HEK293 (cell line): ENCODE results near the gene RTTN.

Experiments
- CTCF ChIA-PET: fragments of 350-600 bp; formaldehyde crosslinking; extraction: SDS; loops from one replicate; lab custom pipeline; 2021; ENCODE audit warnings: antibody characterized with exemption; lab: Yijun Ruan, JAX
- POLR2A ChIA-PET: fragments of 300-600 bp; formaldehyde crosslinking; extraction: SDS; loops from one replicate; lab custom pipeline; 2020; ENCODE audit warnings: antibody characterized with exemption, inconsistent platforms; lab: Yijun Ruan, JAX
- H3K27ac ChIP-seq: fragments of 200-500 bp; sonication (Bioruptor generic); 2 replicates; pipeline ENCODE4 v1.5.1; 2014; ENCODE audit warnings: low read depth, low read length, control low read depth, inconsistent platforms; ENCODE audit errors: extremely low read depth
- H3K36me3 ChIP-seq, 2 experiments: fragments of 200-500 bp in 1 of 2; sonication (Bioruptor generic) in 1 of 2; 1 replicate in 1 of 2; 2 replicates in 1 of 2; pipeline ENCODE4 v1.5.1; 2014 to 2017; ENCODE audit warnings: inconsistent platforms in 2 of 2, low read length in 2 of 2; ENCODE audit not compliant: control insufficient read depth in 2 of 2, insufficient read depth in 1 of 2
- H3K4me1 ChIP-seq: fragments of 200-500 bp; sonication (Bioruptor generic); 2 replicates; pipeline ENCODE4 v1.5.1; 2014; ENCODE audit warnings: mild to moderate bottlenecking, low read length, inconsistent platforms; ENCODE audit not compliant: control insufficient read depth, insufficient read depth
- H3K4me3 ChIP-seq: 2 replicates; pipeline ENCODE4 v1.5.1; 2011; ENCODE audit warnings: low read depth, mild to moderate bottlenecking, control low read depth, low read length, moderate library complexity
- H3K9me3 ChIP-seq: fragments of 200-500 bp; sonication (Bioruptor generic); 2 replicates; pipeline ENCODE4 v1.5.1; 2014; ENCODE audit warnings: low read depth, low read length, inconsistent platforms; ENCODE audit not compliant: control insufficient read depth, insufficient read depth
- GFI1B ChIP-seq: fragments of 450-650 bp; formaldehyde crosslinking; IDR thresholded peaks from 2 replicates; pipeline ENCODE4 v1.5.1; 2016; ENCODE audit warnings: missing biosample characterization, missing genetic modification characterization
- HOXD13 ChIP-seq: sonication (generic); formaldehyde crosslinking; IDR thresholded peaks from 2 replicates; pipeline ENCODE4 v1.8.0; 2022; ENCODE audit warnings: missing genetic modification reagents, borderline replicate concordance
- IKZF3 ChIP-seq: fragments of 450-650 bp; IDR thresholded peaks from 2 replicates; pipeline ENCODE4 v1.5.0; 2018; ENCODE audit warnings: missing biosample characterization, mild to moderate bottlenecking, missing genetic modification characterization, moderate library complexity
- KLF7 ChIP-seq: fragments of 450-650 bp; formaldehyde crosslinking; IDR thresholded peaks from 2 replicates; pipeline ENCODE4 v1.5.1; 2016; ENCODE audit warnings: missing biosample characterization, missing genetic modification characterization, borderline replicate concordance
- MEIS1 ChIP-seq: sonication (generic); formaldehyde crosslinking; IDR thresholded peaks from 2 replicates; pipeline ENCODE4 v1.8.1; 2022; ENCODE audit warnings: missing genetic modification reagents, mild to moderate bottlenecking, borderline replicate concordance
- MYNN ChIP-seq: fragments of 450-650 bp; formaldehyde crosslinking; IDR thresholded peaks from 2 replicates; pipeline ENCODE4 v1.5.1; 2016; ENCODE audit warnings: missing biosample characterization, missing genetic modification characterization, borderline replicate concordance
- PRDM6 ChIP-seq: fragments of 450-650 bp; formaldehyde crosslinking; IDR thresholded peaks from 2 replicates; pipeline ENCODE4 v1.5.1; 2017; ENCODE audit warnings: missing biosample characterization, missing genetic modification characterization
- ZNF10 ChIP-seq: fragments of 450-650 bp; formaldehyde crosslinking; IDR thresholded peaks from 2 replicates; pipeline ENCODE4 v1.5.1; 2017; ENCODE audit warnings: missing biosample characterization, missing genetic modification characterization
- ZNF132 ChIP-seq: fragments of 450-650 bp; formaldehyde crosslinking; IDR thresholded peaks from 2 replicates; pipeline ENCODE4 v1.5.1; 2017; ENCODE audit warnings: missing biosample characterization, missing genetic modification characterization, borderline replicate concordance
- ZNF214 ChIP-seq: fragments of 450-650 bp; formaldehyde crosslinking; IDR thresholded peaks from 2 replicates; pipeline ENCODE4 v1.5.1; 2017; ENCODE audit warnings: missing biosample characterization, mild to moderate bottlenecking, missing genetic modification characterization, borderline replicate concordance
- ZNF280C ChIP-seq: fragments of 450-650 bp; formaldehyde crosslinking; IDR thresholded peaks from 2 replicates; pipeline ENCODE4 v1.5.1; 2016; ENCODE audit warnings: missing biosample characterization, missing genetic modification characterization
- ZNF292 ChIP-seq: fragments of 450-650 bp; formaldehyde crosslinking; IDR thresholded peaks from 2 replicates; pipeline ENCODE4 v1.5.1; 2016; ENCODE audit warnings: low read depth, missing biosample characterization, missing genetic modification characterization, borderline replicate concordance
- ZNF423 ChIP-seq: fragments of 450-650 bp; formaldehyde crosslinking; IDR thresholded peaks from 2 replicates; pipeline ENCODE4 v1.5.1; 2016; ENCODE audit warnings: missing biosample characterization, missing genetic modification characterization
- ZNF555 ChIP-seq: fragments of 450-650 bp; formaldehyde crosslinking; conservative IDR thresholded peaks from 2 replicates; pipeline ENCODE4 v1.5.1; 2017; ENCODE audit warnings: missing biosample characterization, mild to moderate bottlenecking, missing genetic modification characterization, inconsistent platforms
- ZNF624 ChIP-seq: fragments of 450-650 bp; formaldehyde crosslinking; IDR thresholded peaks from 2 replicates; pipeline ENCODE4 v1.5.1; 2017; ENCODE audit warnings: missing biosample characterization, missing genetic modification characterization
- ZNF692 ChIP-seq: fragments of 450-650 bp; formaldehyde crosslinking; IDR thresholded peaks from 2 replicates; pipeline ENCODE4 v1.5.1; 2016; ENCODE audit warnings: missing biosample characterization, missing genetic modification characterization
- ZSCAN30 ChIP-seq: fragments of 450-650 bp; IDR thresholded peaks from 2 replicates; pipeline ENCODE4 v1.5.1; 2018; ENCODE audit warnings: missing biosample characterization, mild to moderate bottlenecking, missing genetic modification characterization, moderate library complexity
- TF ChIP-seq, protein P1 (sequence below): fragments of 450-650 bp; formaldehyde crosslinking; IDR thresholded peaks from 2 replicates; pipeline ENCODE4 v1.5.1; 2017; ENCODE audit warnings: missing biosample characterization, missing genetic modification characterization
- TF ChIP-seq, protein P2 (sequence below): fragments of 450-650 bp; formaldehyde crosslinking; IDR thresholded peaks from 2 replicates; pipeline ENCODE4 v1.5.1; 2016; ENCODE audit warnings: missing biosample characterization, missing genetic modification characterization, borderline replicate concordance

Gene RTTN

DNA sequence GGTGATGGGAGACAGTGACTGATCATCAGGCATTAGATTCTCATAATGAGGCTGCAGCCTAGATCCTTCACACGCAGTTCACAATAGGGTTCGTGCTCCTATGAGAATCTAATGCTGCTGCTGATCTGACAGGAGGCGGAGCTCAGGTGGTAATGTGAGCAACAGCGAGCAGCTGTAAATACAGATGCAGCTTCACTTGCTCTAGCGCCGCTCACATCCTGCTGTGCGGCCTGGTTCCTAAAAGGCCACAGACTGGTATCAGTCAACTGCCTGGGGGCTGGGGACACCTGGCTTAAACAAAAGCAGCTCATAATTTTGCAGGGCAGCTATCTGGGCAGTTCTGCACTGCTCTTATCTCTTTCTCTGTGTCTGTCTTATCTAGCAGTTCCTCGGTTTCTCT is 237.4 kb downstream of the RTTN start:
- POLR2A ChIA-PET: no interaction called here
- H3K36me3 ChIP-seq: no peaks in the 10 kb centered on the region
- no peak overlapping the region for H3K27ac ChIP-seq
- H3K4me1 ChIP-seq: no peaks in the 10 kb centered on the region
- TF ChIP-seq ZNF132 (tag by site-specific recombination) (no peak), ZSCAN30 (tag by site-specific recombination) (no peak), MEIS1 (CRISPR knock-in tag) (no peak), ZNF10 (tag by site-specific recombination) (no peak), HOXD13 (no peak), ZNF292 (tag by site-specific recombination) (no peak), KLF7 (tag by site-specific recombination) (no peak), ZNF423 (tag by site-specific recombination) (no peak), MYNN (tag by site-specific recombination) (no peak), ZNF214 (no peak), ZNF624 (tag by site-specific recombination) (no peak), GFI1B (tag by site-specific recombination) (no peak), PRDM6 (no peak), ZNF280C (tag by site-specific recombination) (no peak), ZNF555 (no peak), IKZF3 (tag by site-specific recombination) (no peak), ZNF692 (no peak)
- TF ChIP-seq, protein P1, sequence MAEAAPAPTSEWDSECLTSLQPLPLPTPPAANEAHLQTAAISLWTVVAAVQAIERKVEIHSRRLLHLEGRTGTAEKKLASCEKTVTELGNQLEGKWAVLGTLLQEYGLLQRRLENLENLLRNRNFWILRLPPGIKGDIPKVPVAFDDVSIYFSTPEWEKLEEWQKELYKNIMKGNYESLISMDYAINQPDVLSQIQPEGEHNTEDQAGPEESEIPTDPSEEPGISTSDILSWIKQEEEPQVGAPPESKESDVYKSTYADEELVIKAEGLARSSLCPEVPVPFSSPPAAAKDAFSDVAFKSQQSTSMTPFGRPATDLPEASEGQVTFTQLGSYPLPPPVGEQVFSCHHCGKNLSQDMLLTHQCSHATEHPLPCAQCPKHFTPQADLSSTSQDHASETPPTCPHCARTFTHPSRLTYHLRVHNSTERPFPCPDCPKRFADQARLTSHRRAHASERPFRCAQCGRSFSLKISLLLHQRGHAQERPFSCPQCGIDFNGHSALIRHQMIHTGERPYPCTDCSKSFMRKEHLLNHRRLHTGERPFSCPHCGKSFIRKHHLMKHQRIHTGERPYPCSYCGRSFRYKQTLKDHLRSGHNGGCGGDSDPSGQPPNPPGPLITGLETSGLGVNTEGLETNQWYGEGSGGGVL: no peak
- TF ChIP-seq, protein P2, sequence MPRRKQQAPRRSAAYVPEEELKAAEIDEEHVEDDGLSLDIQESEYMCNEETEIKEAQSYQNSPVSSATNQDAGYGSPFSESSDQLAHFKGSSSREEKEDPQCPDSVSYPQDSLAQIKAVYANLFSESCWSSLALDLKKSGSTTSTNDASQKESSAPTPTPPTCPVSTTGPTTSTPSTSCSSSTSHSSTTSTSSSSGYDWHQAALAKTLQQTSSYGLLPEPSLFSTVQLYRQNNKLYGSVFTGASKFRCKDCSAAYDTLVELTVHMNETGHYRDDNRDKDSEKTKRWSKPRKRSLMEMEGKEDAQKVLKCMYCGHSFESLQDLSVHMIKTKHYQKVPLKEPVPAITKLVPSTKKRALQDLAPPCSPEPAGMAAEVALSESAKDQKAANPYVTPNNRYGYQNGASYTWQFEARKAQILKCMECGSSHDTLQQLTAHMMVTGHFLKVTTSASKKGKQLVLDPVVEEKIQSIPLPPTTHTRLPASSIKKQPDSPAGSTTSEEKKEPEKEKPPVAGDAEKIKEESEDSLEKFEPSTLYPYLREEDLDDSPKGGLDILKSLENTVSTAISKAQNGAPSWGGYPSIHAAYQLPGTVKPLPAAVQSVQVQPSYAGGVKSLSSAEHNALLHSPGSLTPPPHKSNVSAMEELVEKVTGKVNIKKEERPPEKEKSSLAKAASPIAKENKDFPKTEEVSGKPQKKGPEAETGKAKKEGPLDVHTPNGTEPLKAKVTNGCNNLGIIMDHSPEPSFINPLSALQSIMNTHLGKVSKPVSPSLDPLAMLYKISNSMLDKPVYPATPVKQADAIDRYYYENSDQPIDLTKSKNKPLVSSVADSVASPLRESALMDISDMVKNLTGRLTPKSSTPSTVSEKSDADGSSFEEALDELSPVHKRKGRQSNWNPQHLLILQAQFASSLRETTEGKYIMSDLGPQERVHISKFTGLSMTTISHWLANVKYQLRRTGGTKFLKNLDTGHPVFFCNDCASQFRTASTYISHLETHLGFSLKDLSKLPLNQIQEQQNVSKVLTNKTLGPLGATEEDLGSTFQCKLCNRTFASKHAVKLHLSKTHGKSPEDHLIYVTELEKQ: no peak
- CTCF ChIA-PET: no interaction called here
- H3K9me3 ChIP-seq: no peaks in the 10 kb centered on the region
- no peak overlapping the region for H3K4me3 ChIP-seq
